ENCODE results near the gene GRPEL1.

DNA sequence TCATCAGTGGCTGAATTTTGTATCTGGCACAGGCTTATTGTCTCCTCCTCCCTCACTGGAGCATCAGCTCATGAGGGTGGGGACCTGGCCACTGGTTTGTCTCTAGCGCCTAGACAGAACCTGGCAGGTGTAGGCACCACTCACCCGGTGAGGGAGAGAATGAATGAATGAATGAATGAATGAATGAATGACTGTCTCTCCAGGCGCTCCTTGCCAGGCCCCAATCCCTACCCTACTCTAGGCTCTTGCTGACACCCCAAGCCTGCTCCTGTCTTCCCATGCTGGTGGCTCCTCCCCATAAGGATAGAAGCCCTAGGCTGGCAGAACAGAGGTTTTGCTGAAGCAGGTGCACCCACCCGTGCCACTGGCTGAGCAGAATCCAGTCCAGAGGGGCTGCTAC lies 41.3 kb upstream of the GRPEL1 start:
- no peak for TF ChIP-seq ZNF274 (IDR thresholded peaks at IDR 0.05; ENCODE audit: low read depth, low read length)
- TF ChIP-seq YY1 (IDR thresholded peaks at IDR 0.05; ENCODE audit: insufficient read depth, insufficient read length) = no peak
- TF ChIP-seq SUZ12 (IDR thresholded peaks at IDR 0.05; ENCODE audit: extremely low read depth, insufficient read depth, insufficient read length) = no peak
